AG09309 (cell line): Measurements from ENCODE around the gene CELF4.

Source experiments
- DNase-seq: peaks from one replicate; pipeline ENCODE4 v3.0.0-alpha.2; 2010; ENCODE audit warnings: low read depth
- H3K4me3 ChIP-seq: 2 replicates; pipeline ENCODE4 v1.5.1; 2011; ENCODE audit warnings: mild to moderate bottlenecking, low read depth, low read length, moderate library complexity; ENCODE audit not compliant: control insufficient read depth
- TF ChIP-seq, protein P1 (sequence below): IDR thresholded peaks from 2 replicates; pipeline ENCODE4 v1.5.1; 2011; ENCODE audit warnings: mild to moderate bottlenecking, low read depth, low read length, inconsistent platforms; ENCODE audit not compliant: insufficient read depth, control insufficient read depth; ENCODE audit errors: missing control alignments

Gene CELF4

DNA sequence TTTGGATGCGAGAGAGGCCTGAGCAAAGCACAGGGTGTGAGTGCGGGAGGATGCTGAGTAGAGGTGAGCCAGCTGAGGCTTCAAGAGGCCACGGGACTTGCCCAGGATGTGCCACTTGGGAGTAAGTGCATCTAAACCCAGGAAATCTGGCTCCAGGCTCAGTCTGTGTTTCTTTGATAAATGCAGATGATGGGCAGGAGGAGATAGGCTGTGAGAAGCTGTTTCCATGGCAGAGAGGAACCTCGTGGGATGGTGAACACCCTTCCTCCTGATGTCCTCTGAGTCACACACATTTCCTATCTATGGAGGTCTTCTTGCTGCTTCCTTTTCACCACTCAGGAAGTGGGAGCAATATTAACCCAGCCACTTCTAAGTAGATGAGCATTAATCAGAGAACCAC is 38.4 kb upstream of the CELF4 start:
- no peak for DNase-seq
- H3K4me3 ChIP-seq, result no peak overlapping the region
- TF ChIP-seq, protein P1, sequence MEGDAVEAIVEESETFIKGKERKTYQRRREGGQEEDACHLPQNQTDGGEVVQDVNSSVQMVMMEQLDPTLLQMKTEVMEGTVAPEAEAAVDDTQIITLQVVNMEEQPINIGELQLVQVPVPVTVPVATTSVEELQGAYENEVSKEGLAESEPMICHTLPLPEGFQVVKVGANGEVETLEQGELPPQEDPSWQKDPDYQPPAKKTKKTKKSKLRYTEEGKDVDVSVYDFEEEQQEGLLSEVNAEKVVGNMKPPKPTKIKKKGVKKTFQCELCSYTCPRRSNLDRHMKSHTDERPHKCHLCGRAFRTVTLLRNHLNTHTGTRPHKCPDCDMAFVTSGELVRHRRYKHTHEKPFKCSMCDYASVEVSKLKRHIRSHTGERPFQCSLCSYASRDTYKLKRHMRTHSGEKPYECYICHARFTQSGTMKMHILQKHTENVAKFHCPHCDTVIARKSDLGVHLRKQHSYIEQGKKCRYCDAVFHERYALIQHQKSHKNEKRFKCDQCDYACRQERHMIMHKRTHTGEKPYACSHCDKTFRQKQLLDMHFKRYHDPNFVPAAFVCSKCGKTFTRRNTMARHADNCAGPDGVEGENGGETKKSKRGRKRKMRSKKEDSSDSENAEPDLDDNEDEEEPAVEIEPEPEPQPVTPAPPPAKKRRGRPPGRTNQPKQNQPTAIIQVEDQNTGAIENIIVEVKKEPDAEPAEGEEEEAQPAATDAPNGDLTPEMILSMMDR, result no peak

DNA sequence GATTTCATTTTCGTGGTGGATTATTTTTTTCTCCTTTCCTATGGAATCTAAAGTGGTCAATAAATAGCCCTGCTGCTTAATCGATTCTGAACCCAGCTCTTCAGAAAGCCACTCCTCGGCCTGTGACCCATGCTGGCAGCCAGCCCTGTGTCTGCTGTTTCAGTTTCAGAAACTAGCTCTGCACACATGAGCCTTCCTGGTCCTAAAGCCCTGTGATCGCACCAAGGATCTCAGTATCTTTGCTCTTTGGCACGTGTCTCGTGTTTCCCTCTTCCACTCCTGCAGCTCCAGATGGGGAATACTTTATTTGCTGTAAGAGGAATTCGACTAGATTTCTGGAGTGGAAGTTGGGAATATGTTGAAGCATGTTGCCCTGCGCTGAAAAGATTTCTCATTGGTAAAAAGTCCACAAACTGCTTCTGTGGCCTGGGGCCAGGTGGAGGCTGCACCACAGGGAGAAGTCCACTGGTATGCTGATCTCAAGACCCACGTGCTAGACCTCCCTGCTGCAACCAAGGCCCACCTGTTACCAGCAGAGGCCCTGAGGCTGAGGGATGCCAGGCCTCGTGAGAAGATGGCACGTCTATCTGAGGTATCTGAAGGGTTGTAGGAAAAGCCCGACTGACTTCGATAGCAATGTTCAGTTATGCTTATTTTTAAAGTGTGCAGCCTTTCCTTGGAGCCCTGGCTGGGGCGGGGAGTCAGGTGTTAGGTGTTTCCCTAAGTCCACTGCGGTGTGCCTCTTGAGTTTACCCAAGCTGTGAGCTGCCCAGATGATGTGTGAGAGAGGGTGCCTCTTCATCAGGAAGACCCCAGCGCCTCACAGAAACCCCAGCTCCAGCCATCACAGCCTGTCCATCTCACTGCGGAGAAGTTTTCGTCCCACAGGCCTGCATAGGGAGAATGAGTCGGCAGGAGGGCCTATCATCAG is 33.6 kb upstream of the CELF4 start:
- no peak overlapping the region for H3K4me3 ChIP-seq
- TF ChIP-seq, protein P1, result no peak
- no peak for DNase-seq

DNA sequence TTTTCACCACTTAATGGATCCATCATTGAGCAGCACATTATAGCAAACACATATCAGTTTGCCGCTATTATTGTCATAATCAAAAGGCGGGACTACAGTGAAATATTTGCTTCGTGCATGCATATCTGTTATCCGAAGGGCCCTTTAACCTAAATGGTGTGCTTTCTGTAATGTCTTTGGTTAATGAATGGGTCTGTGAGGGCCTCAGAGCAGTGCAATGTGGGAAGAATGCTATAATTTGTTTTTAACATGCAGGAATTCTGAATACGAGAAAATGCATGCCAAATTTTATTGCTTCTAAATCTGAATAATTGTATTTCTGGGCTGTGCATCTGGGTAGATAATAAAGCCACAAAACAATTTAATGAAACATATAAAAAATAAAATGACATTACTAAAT is 32.8 kb upstream of the CELF4 start:
- TF ChIP-seq, protein P1, result no peak
- DNase-seq, result no peak
- H3K4me3 ChIP-seq, result no peak overlapping the region

DNA sequence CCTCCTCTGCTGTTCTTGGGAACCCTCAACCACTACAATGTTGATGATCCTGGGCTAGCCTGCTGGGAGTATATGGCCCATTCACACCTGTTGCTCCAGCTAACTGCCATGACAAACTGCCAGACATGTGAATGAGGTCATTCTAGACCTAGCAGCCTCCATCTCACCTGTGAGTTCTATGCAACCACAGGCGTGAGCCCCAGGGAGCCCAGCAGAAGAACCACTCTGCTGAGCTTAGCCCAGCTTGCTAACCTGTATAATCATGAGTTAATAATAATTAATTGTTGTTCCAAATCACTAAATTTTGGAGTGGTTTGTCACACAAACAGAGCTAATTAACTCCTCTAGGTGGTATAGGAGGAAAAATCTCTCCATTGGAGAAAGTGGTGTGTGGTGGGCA is 24.7 kb upstream of the CELF4 start:
- TF ChIP-seq, protein P1, result no peak
- no peak for DNase-seq
- H3K4me3 ChIP-seq, result no peak overlapping the region

DNA sequence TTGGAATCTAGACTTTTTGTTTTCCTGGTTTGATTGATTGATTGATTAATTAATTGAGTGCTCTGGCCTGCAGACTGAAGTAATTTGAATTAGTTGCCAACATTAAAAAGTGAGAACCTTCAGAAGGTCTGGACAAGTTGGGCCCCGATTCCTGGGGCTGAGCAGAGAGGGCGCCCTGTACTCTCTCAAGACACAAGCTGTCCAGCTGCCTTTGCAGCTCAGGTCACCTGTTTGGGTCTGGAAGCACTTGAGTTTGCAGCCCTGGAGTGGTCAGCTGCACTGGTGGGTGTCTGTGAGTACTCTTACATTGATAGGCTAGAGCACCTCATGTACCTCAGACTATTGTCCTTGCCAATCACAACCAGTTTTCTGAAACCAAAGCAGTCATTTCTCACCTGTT is 22.7 kb upstream of the CELF4 start:
- H3K4me3 ChIP-seq, result no peak overlapping the region
- TF ChIP-seq, protein P1, result no peak
- no peak for DNase-seq

DNA sequence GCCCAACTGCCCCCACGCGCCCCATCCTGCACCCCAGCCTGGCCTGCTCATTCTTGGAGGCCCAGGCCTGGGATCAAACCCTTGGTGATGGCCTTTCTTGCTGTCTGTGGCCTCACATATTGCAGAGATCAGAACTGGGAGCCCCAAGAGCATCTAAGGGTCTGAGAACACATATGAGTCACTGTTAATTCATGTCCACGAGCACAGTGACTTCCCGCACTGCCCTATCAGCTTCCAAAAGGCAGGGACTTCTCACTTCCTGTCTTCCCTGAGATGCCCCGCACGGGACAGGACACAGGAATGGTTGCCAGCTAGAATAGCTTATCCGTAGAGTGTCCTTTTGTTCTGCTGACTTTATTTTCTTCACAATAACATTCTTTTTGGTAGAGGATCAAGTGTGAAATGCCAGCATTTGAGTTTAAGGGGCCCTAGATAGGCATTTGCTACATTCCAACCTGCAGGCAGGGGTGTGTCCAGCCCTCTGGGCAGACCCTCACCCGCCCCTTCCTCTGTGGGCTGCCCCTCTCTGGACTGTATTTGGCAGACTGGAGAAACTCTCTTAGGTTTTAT is 21.1 kb upstream of the CELF4 start:
- TF ChIP-seq, protein P1, result no peak
- H3K4me3 ChIP-seq, result no peak overlapping the region
- DNase-seq, result no peak
